HepG2 (cell line): ENCODE data around the gene TJP2. TPM values are rescaled to one million over a fixed set of nuclear protein-coding genes. Genes with fewer than 3 reads are reported as not detected.

Experiments used
- GATA4 ChIP-seq: sonication (generic); IDR thresholded peaks from 2 replicates; pipeline ENCODE4 v1.6.1; 2016; ENCODE audit warnings: antibody characterized with exemption, low read depth, borderline replicate concordance
- HHEX ChIP-seq: IDR thresholded peaks from 2 replicates; pipeline ENCODE4 v1.6.1; 2016; ENCODE audit warnings: control low read depth
- KDM6A ChIP-seq: IDR thresholded peaks from 2 replicates; pipeline ENCODE4 v1.6.1; 2016; ENCODE audit warnings: low read depth
- NFRKB ChIP-seq: fragments of 450-650 bp; IDR thresholded peaks from 2 replicates; pipeline ENCODE4 v1.6.1; 2017
- RBFOX2 ChIP-seq: fragments of 200-400 bp; formaldehyde crosslinking; IDR thresholded peaks from 2 replicates; pipeline ENCODE4 v1.6.1; 2017; ENCODE audit warnings: low read depth, mild to moderate bottlenecking, low read length
- RFX3 ChIP-seq: IDR thresholded peaks from 2 replicates; pipeline ENCODE4 v1.6.1; 2016; ENCODE audit warnings: missing biosample characterization, missing genetic modification reagents
- TAF15 ChIP-seq: fragments of 200-400 bp; formaldehyde crosslinking; IDR thresholded peaks from one replicate; pipeline ENCODE4 v1.6.1; 2018; ENCODE audit warnings: mild to moderate bottlenecking, low read depth, low read length; ENCODE audit not compliant: poor library complexity, severe bottlenecking
- ZFP36 ChIP-seq: fragments of 150-350 bp; IDR thresholded peaks from 2 replicates; pipeline ENCODE4 v1.6.1; 2018; ENCODE audit warnings: borderline replicate concordance, low read length, low read depth; ENCODE audit not compliant: partially characterized antibody
- ZNF207 ChIP-seq: fragments of 450-650 bp; IDR thresholded peaks from 2 replicates; pipeline ENCODE4 v1.6.1; 2016; ENCODE audit warnings: antibody characterized with exemption, borderline replicate concordance
- ZNF530 ChIP-seq: sonication (generic); formaldehyde crosslinking; IDR thresholded peaks from 2 replicates; pipeline ENCODE4 v1.5.0; 2020; ENCODE audit warnings: low read depth, mild to moderate bottlenecking, missing genetic modification reagents
- ZNF563 ChIP-seq: sonication (generic); formaldehyde crosslinking; IDR thresholded peaks from 2 replicates; pipeline ENCODE4 v1.8.0; 2022; ENCODE audit warnings: mild to moderate bottlenecking, moderate library complexity, missing genetic modification reagents
- ZSCAN9 ChIP-seq: IDR thresholded peaks from 2 replicates; pipeline ENCODE4 v1.6.1; 2016; ENCODE audit warnings: borderline replicate concordance
- polyA plus RNA-seq, 8 experiments: library from polyadenylated mRNA; depleted of rRNA in 3 of 8; stranded (reverse) in 7 of 8; unstranded in 1 of 8; fragments of >200 nt; fragmentation: Illumina TruSeq in 4 of 8; extraction: Trizol in 4 of 8; gene quantifications; 2 replicates each; pipeline versions ENCODE4 v1.2.1 to v1.2.3, GENCODE V29; 2011 to 2016; ENCODE audit warnings: low read depth in 4 of 8, missing spikeins in 1 of 8, mixed read lengths in 1 of 8; ENCODE audit not compliant: insufficient read depth in 1 of 8
- total RNA-seq, 5 experiments: library from RNA; depleted of rRNA; stranded (reverse); fragments of >200 nt; fragmentation: Illumina TruSeq; extraction: Trizol; gene quantifications; 2 replicates each; pipeline ENCODE4 v1.2.3, GENCODE V29; 2016; ENCODE audit warnings: low read depth in 1 of 5
- TF ChIP-seq, protein P1 (sequence below): sonication (generic); formaldehyde crosslinking; IDR thresholded peaks from 2 replicates; pipeline ENCODE4 v1.4.0; 2020; ENCODE audit warnings: missing genetic modification reagents
- TF ChIP-seq, protein P2 (sequence below): sonication (generic); formaldehyde crosslinking; IDR thresholded peaks from 2 replicates; pipeline ENCODE4 v1.5.0; 2020; ENCODE audit warnings: mild to moderate bottlenecking, low read depth, missing genetic modification reagents, borderline replicate concordance
- TF ChIP-seq, protein P3 (sequence below), 2 experiments: fragments of 450-650 bp in 1 of 2; sonication (generic) in 1 of 2; formaldehyde crosslinking; IDR thresholded peaks; 2 replicates each; pipeline versions ENCODE4 v1.5.0 to v1.8.0; 2020 to 2022; ENCODE audit warnings: mild to moderate bottlenecking in 1 of 2, missing genetic modification reagents in 1 of 2
- TF ChIP-seq, protein P4 (sequence below): sonication (generic); formaldehyde crosslinking; IDR thresholded peaks from 2 replicates; pipeline ENCODE4 v1.4.0; 2020; ENCODE audit warnings: missing genetic modification reagents, borderline replicate concordance

Gene TJP2
- total and polyA plus RNA-seq, 2 of the 13 experiments (the other 11 are each of a cell fraction or from before 2014, with no cell fraction given): 109 to 110 TPM

DNA sequence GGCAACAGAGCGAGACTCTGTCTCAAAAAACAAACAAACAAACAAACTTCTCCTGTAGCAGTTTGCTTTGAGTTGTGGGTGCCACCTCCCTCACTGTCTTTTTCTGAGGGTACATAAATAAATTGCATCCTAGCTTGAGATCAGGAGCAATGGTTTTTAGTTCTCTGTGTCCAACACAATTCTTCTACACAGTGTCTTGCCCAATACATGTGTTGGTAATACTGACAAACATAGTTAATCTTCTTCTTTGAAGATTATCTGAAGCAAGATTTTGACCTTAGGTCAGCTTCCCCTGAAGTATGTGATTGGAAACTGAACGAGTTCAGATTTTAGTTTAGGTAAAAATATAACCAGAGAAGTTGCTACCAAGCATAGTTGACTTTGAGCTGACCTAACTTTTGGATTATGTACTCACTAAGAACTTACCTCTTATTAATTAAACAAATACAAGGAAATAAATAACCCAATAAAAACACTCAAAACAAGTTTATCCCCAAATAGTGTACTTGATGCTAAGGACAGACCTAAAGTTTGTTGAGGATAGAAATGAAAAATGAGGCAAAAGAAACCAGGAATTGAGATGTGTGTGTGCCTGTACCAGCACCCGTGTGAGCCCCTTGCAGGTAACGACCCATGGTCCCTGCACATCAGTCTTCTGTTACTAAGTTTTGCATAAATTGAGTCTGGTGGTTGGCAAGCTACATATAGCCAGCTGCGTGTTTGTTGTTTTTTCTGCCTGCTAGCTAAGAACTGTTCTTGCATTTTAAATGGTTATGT lies 16.2 kb downstream of the TJP2 start (continued):
- peak; percentile 55; the same call in 1 of the 2 replicates for TF ChIP-seq KDM6A
- TF ChIP-seq TAF15: no peak
- no peak for TF ChIP-seq RFX3 (CRISPR knock-in tag)
- TF ChIP-seq, protein P1, sequence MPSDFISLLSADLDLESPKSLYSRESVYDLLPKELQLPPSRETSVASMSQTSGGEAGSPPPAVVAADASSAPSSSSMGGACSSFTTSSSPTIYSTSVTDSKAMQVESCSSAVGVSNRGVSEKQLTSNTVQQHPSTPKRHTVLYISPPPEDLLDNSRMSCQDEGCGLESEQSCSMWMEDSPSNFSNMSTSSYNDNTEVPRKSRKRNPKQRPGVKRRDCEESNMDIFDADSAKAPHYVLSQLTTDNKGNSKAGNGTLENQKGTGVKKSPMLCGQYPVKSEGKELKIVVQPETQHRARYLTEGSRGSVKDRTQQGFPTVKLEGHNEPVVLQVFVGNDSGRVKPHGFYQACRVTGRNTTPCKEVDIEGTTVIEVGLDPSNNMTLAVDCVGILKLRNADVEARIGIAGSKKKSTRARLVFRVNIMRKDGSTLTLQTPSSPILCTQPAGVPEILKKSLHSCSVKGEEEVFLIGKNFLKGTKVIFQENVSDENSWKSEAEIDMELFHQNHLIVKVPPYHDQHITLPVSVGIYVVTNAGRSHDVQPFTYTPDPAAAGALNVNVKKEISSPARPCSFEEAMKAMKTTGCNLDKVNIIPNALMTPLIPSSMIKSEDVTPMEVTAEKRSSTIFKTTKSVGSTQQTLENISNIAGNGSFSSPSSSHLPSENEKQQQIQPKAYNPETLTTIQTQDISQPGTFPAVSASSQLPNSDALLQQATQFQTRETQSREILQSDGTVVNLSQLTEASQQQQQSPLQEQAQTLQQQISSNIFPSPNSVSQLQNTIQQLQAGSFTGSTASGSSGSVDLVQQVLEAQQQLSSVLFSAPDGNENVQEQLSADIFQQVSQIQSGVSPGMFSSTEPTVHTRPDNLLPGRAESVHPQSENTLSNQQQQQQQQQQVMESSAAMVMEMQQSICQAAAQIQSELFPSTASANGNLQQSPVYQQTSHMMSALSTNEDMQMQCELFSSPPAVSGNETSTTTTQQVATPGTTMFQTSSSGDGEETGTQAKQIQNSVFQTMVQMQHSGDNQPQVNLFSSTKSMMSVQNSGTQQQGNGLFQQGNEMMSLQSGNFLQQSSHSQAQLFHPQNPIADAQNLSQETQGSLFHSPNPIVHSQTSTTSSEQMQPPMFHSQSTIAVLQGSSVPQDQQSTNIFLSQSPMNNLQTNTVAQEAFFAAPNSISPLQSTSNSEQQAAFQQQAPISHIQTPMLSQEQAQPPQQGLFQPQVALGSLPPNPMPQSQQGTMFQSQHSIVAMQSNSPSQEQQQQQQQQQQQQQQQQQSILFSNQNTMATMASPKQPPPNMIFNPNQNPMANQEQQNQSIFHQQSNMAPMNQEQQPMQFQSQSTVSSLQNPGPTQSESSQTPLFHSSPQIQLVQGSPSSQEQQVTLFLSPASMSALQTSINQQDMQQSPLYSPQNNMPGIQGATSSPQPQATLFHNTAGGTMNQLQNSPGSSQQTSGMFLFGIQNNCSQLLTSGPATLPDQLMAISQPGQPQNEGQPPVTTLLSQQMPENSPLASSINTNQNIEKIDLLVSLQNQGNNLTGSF (CRISPR knock-in tag): no peak
- TF ChIP-seq, protein P2, sequence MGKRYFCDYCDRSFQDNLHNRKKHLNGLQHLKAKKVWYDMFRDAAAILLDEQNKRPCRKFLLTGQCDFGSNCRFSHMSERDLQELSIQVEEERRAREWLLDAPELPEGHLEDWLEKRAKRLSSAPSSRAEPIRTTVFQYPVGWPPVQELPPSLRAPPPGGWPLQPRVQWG: no peak
- TF ChIP-seq HHEX: peak; percentile 65; the same call in 1 of the 2 replicates
- no peak for TF ChIP-seq RBFOX2
- no peak for TF ChIP-seq NFRKB
- TF ChIP-seq, protein P3, sequence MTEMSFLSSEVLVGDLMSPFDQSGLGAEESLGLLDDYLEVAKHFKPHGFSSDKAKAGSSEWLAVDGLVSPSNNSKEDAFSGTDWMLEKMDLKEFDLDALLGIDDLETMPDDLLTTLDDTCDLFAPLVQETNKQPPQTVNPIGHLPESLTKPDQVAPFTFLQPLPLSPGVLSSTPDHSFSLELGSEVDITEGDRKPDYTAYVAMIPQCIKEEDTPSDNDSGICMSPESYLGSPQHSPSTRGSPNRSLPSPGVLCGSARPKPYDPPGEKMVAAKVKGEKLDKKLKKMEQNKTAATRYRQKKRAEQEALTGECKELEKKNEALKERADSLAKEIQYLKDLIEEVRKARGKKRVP (CRISPR knock-in tag; IDR thresholded peaks at IDR 0.05): peak in 1 of 2 experiments; percentile 47; a peak in 1 of 4 replicates
- TF ChIP-seq, protein P4, sequence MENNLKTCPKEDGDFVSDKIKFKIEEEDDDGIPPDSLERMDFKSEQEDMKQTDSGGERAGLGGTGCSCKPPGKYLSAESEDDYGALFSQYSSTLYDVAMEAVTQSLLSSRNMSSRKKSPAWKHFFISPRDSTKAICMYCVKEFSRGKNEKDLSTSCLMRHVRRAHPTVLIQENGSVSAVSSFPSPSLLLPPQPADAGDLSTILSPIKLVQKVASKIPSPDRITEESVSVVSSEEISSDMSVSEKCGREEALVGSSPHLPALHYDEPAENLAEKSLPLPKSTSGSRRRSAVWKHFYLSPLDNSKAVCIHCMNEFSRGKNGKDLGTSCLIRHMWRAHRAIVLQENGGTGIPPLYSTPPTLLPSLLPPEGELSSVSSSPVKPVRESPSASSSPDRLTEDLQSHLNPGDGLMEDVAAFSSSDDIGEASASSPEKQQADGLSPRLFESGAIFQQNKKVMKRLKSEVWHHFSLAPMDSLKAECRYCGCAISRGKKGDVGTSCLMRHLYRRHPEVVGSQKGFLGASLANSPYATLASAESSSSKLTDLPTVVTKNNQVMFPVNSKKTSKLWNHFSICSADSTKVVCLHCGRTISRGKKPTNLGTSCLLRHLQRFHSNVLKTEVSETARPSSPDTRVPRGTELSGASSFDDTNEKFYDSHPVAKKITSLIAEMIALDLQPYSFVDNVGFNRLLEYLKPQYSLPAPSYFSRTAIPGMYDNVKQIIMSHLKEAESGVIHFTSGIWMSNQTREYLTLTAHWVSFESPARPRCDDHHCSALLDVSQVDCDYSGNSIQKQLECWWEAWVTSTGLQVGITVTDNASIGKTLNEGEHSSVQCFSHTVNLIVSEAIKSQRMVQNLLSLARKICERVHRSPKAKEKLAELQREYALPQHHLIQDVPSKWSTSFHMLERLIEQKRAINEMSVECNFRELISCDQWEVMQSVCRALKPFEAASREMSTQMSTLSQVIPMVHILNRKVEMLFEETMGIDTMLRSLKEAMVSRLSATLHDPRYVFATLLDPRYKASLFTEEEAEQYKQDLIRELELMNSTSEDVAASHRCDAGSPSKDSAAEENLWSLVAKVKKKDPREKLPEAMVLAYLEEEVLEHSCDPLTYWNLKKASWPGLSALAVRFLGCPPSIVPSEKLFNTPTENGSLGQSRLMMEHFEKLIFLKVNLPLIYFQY: no peak
- peak; percentile 91 for TF ChIP-seq GATA4
- TF ChIP-seq ZNF563: no peak
- no peak for TF ChIP-seq ZFP36
- TF ChIP-seq ZSCAN9 (CRISPR knock-in tag): no peak; the same call in 1 of the 2 replicates
- TF ChIP-seq ZNF207: no peak
- no peak for TF ChIP-seq ZNF530 (CRISPR knock-in tag)
